Measurements from ENCODE around the gene DPM3. TPM values are rescaled to one million over a fixed set of nuclear protein-coding genes. Genes with fewer than 3 reads are reported as not detected.
A peak's percentile ranks its signal among the peaks of the same experiment; 100 is the strongest.
"Not testable (repeated sequence)": the region's sequence is repeated elsewhere in the genome, so short reads cannot be mapped to it uniquely, and the experiment has no call there.

DPM3 gene
- total RNA-seq, result 61.3 and 64.4 TPM in 2 replicates
- long read RNA-seq, transcript DPM3-203 (2 exons, 409 nt), result major isoform, 5 of 7 reads
- long read RNA-seq, partial matches to known transcripts, result 0 of 7 reads
- long read RNA-seq, other reads (novel, unspliced or antisense), result 0 of 7 reads

- H3K9me3 Mint-ChIP-seq (ENCODE audit: unreplicated experiment), result no peaks in the 10 kb centered on the region
- peak; percentile 92 for DNase-seq (ENCODE audit: extremely low spot score, unreplicated experiment)
- peak within 1 kb of the TSS; percentile 97 for H3K27ac Mint-ChIP-seq (ENCODE audit: unreplicated experiment)
- peaks cover 3% of the 10 kb centered on the region for H3K36me3 Mint-ChIP-seq (ENCODE audit: unreplicated experiment)
- no peak for TF ChIP-seq CTCF (IDR thresholded peaks at IDR 0.05)
- H3K4me3 Mint-ChIP-seq (ENCODE audit: unreplicated experiment), result peak within 1 kb of the TSS; percentile 96
- H3K27me3 Mint-ChIP-seq (ENCODE audit: unreplicated experiment), result peaks cover 16% of the 10 kb centered on the region
- peaks cover 42% of the 10 kb centered on the region for H3K4me1 Mint-ChIP-seq (ENCODE audit: unreplicated experiment)
Measured at GRCh38 chr1:155139895-155140629, at the start of gene DPM3. Gene DPM3 (minus strand): TSS chr1:155140531. CDS start chr1:155140240, 291 bp downstream.

GRCh38 chr1:155189926-155190325 is 49.6 kb upstream of the DPM3 start:
- H3K9me3 Mint-ChIP-seq (ENCODE audit: unreplicated experiment); H3K27me3 Mint-ChIP-seq (ENCODE audit: unreplicated experiment); H3K27ac Mint-ChIP-seq (ENCODE audit: unreplicated experiment); DNase-seq (ENCODE audit: extremely low spot score, unreplicated experiment); H3K36me3 Mint-ChIP-seq (ENCODE audit: unreplicated experiment); H3K4me3 Mint-ChIP-seq (ENCODE audit: unreplicated experiment): not testable (repeated sequence)
- H3K4me1 Mint-ChIP-seq (ENCODE audit: unreplicated experiment), result peaks cover 31% of the 10 kb centered on the region

GRCh38 chr1:155188268-155188667 is 47.9 kb upstream of the DPM3 start:
- no peak for TF ChIP-seq CTCF (IDR thresholded peaks at IDR 0.05)
- peak overlapping the region; percentile 62 for H3K27ac Mint-ChIP-seq (ENCODE audit: unreplicated experiment)
- H3K36me3 Mint-ChIP-seq (ENCODE audit: unreplicated experiment), result peaks cover 5% of the 10 kb centered on the region
- H3K9me3 Mint-ChIP-seq (ENCODE audit: unreplicated experiment), result no peaks in the 10 kb centered on the region
- H3K27me3 Mint-ChIP-seq (ENCODE audit: unreplicated experiment), result no peaks in the 10 kb centered on the region
- DNase-seq (ENCODE audit: extremely low spot score, unreplicated experiment), result no peak
- peaks cover 19% of the 10 kb centered on the region for H3K4me1 Mint-ChIP-seq (ENCODE audit: unreplicated experiment)
- no peak overlapping the region for H3K4me3 Mint-ChIP-seq (ENCODE audit: unreplicated experiment)

GRCh38 chr1:155187456-155187891 is 47.1 kb upstream of the DPM3 start:
- Mint-ChIP-seq H3K4me3 (ENCODE audit: unreplicated experiment) (no peak overlapping the region), H3K27me3 (ENCODE audit: unreplicated experiment) (no peaks in the 10 kb centered on the region), H3K4me1 (ENCODE audit: unreplicated experiment) (peaks cover 14% of the 10 kb centered on the region), H3K27ac (ENCODE audit: unreplicated experiment) (no peak overlapping the region), H3K9me3 (ENCODE audit: unreplicated experiment) (no peaks in the 10 kb centered on the region), H3K36me3 (ENCODE audit: unreplicated experiment) (peaks cover 5% of the 10 kb centered on the region)
- TF ChIP-seq CTCF (IDR thresholded peaks at IDR 0.05), result no peak
- DNase-seq (ENCODE audit: extremely low spot score, unreplicated experiment), result no peak

- no peak overlapping the region for H3K27ac Mint-ChIP-seq (ENCODE audit: unreplicated experiment)
- no peak for DNase-seq (ENCODE audit: extremely low spot score, unreplicated experiment)
- peaks cover 12% of the 10 kb centered on the region for H3K4me1 Mint-ChIP-seq (ENCODE audit: unreplicated experiment)
- no peak for TF ChIP-seq CTCF (IDR thresholded peaks at IDR 0.05)
- H3K27me3 Mint-ChIP-seq (ENCODE audit: unreplicated experiment), result no peaks in the 10 kb centered on the region
- H3K4me3 Mint-ChIP-seq (ENCODE audit: unreplicated experiment), result no peak overlapping the region
- H3K36me3 Mint-ChIP-seq (ENCODE audit: unreplicated experiment), result peaks cover 7% of the 10 kb centered on the region
- no peaks in the 10 kb centered on the region for H3K9me3 Mint-ChIP-seq (ENCODE audit: unreplicated experiment)
Measured at GRCh38 chr1:155186794-155187455, 46.6 kb upstream of the DPM3 start.

All from osteocyte (in vitro differentiated cells).